HCT116 (cell line): ENCODE data around the gene KIRREL1.

Experiments used
- CBX3 ChIP-seq: IDR thresholded peaks from 2 replicates; pipeline ENCODE4 v1.6.1; 2012; ENCODE audit warnings: low read depth
- CTCF ChIP-seq, 3 experiments: fragments of 200-600 bp in 1 of 3; sonication (generic) in 1 of 3; IDR thresholded peaks in 2 of 3; conservative IDR thresholded peaks in 1 of 3; 2 replicates each; pipeline ENCODE4 v1.5.1; 2012 to 2017; ENCODE audit warnings: low read depth in 2 of 3, low read length in 2 of 3, antibody characterized with exemption in 1 of 3, borderline replicate concordance in 1 of 3, control low read depth in 1 of 3, mild to moderate bottlenecking in 1 of 3, mixed read lengths in 1 of 3, mixed run types in 1 of 3, moderate library complexity in 1 of 3; ENCODE audit not compliant: insufficient read depth in 1 of 3
- EZH2 ChIP-seq: fragments of 200-600 bp; sonication (generic); IDR thresholded peaks from 2 replicates; pipeline ENCODE4 v1.6.1; 2017; ENCODE audit warnings: antibody characterized with exemption, mixed run types
- EZH2phosphoT487 ChIP-seq: fragments of 200-600 bp; IDR thresholded peaks from 2 replicates; pipeline ENCODE4 v1.6.1; 2018; ENCODE audit warnings: antibody characterized with exemption, borderline replicate concordance
- POLR2A ChIP-seq: IDR thresholded peaks from 2 replicates; pipeline ENCODE4 v1.7.0; 2011; ENCODE audit warnings: borderline replicate concordance; ENCODE audit not compliant: insufficient read depth, insufficient read length; ENCODE audit errors: extremely low read depth
- ZBTB33 ChIP-seq: IDR thresholded peaks from 2 replicates; pipeline ENCODE4 v1.6.1; 2011; ENCODE audit warnings: mild to moderate bottlenecking, low read length, moderate library complexity; ENCODE audit not compliant: insufficient replicate concordance; ENCODE audit errors: extremely low read depth

GRCh38 chr1:158147869-158148268 is 154.4 kb downstream of the KIRREL1 start:
- TF ChIP-seq CTCF (IDR thresholded peaks at IDR 0.05 in 2 of 3, conservative IDR thresholded peaks at IDR 0.05 in 1 of 3; ENCODE audit: borderline replicate concordance in 1 of 3, insufficient read depth in 1 of 3, low read depth in 2 of 3, low read length in 2 of 3) (no peak), CBX3 (no peak), EZH2 (no peak), POLR2A (no peak), ZBTB33 (no peak), EZH2phosphoT487 (no peak)
